Middle frontal gyrus (tissue), 1 donor: Measurements from ENCODE around the gene TRIM32.
"Not testable (repeated sequence)": the region's sequence is repeated elsewhere in the genome, so short reads cannot be mapped to it uniquely, and the experiment has no call there.

ENCODE experiments used
- DNase-seq: peaks from one replicate; pipeline ENCODE4 v3.0.0-alpha.2; 2015; ENCODE audit warnings: low spot score; ENCODE audit errors: extremely low spot score

TRIM32 gene

DNA sequence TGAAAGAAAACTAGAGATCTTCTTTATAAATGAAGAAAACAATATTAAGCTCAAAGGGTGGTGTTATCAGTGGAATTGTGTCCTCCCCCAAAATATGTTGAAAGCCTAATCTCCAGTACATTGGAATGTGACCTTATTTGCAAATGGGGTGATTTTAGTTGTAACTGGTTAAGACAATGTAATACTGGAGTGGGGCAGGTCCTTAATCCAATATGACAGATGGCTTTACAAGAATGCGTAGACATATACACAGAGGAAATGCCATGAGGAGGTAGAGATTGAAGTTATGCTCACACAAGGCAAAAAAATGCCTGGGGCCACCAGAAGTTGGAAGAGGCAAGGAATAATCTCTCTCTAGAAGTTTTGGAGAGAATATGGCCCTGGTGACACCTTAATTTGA, 13.7 kb upstream of the TRIM32 start:
- no peak for DNase-seq

DNA sequence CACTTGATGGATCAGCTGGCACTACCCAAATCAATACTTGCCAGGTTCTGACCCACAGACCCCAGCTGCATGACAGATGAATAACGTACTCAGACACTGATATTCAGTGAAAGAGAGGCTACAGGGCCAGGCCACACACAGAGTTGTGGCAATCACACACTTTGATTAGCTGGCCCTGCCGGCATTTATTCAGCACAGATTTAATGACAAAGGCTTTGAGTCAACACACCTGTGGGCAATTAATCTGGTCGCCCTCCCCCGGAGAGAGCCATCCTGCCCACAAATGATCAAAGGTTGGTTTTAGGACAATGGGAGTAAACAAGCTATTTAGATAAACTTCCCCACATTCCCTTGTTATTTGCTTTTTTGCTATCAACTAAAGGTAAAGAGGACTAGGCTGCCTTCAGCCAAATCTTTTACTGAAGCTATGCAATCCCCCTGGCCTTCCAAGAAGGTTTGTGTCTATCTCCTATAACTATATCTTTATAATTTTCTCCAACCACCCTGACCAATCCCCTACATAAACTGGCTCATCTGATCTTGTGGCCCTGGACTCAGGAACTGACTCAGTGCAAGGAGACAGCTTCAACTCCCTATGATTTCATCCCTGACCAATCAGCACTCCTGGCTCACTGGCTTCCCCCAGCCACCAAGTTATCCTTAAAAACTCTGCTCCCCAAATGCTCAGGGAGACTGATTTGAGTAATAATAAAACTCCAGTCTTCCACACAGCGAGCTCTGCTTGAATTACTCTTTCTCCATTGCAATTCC, 12.7 kb upstream of the TRIM32 start:
- no peak for DNase-seq

GRCh38 chr9:116683535-116683934, 3.6 kb upstream of the TRIM32 start:
- no peak for DNase-seq

DNA sequence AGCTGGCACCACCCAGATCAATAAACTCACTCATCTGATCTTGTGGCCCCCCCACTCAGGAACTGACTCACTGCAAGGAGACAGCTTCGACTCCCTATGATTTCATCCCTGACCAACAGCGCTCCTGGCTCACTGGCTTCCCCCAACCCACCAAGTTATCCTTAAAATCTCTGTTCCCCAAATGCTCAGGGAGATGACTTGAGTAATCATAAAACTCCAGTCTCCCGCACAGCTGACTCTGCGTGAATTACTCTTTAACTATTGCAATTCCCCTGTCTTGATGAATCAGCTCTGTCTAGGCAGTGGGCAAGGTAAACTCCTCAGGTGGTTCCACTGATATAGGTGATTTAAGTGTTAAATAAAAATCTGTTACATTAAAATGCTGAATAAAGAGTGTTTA, 1.9 kb upstream of the TRIM32 start:
- DNase-seq, result no peak

- no peak for DNase-seq
Measured at GRCh38 chr9:116686135-116686534, 970 bp upstream of the TRIM32 start.

DNA sequence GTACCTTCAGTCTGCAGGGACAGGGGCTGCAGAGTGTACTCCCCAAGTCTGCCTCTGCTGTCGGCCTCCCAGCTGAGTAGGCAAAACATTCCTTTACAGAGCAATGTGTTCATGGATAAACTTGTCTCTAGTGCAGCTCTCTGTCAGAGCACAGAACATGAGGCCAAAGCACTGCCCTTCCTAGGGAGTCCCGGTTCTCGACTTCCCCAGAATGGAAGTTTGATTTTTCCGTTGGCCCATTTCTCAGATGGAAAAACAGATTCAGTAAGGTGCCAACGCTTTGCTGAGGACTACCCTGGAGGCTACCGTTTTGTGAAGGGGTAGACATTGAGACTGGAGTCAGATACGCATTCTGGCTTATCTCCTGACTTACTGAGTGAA, 422 bp upstream of the TRIM32 start:
- DNase-seq, result no peak

- no peak for DNase-seq
Measured at GRCh38 chr9:116687754-116688135, 640 bp downstream of the TRIM32 start.

GRCh38 chr9:116688806-116689485, 1.8 kb downstream of the TRIM32 start:
- no peak for DNase-seq

DNA sequence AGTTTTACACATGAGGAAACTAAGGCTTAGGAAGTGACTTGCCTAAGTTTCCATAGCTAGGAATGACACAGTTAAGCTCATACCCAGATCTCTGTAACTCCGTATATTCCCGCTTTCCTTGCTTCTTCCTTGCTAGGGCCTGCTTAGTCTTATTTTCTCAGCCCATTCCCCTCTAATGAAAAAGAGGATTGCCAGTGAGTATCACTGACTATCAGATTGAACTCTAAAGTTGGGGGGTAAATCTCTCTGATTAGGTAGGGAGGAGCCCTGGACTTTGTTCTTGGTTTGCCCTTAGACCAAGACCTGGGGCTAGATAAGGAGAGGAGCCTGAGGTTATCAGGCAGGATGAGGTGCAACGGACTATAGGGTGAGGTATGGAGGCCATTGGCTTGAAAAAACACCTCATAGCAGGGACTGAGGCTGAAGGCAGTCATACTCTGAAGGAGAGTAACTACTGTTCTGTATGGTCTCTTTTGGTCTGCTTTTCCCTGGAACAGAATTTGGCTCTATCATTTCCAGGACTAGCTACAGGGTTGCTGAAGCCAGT, 2.5 kb downstream of the TRIM32 start:
- no peak for DNase-seq

DNA sequence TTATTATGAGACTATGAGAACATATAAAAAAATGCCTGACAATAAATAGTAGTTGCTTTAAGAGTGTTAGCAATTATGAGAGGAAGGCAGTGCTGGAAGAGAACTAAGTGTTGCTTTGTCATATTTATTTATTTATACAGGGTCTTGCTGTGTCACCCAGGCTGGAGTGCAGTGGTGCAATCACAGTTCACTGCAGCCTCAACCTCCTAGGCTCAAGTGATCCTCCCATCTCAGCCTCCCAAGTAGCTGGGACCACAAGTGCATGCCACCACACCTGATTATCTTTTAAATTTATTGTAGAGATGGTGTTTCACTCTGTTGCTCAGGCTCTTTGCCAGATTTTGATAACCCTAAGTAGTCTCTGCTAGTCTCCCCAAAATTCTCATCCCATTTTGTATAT, 3.7 kb downstream of the TRIM32 start:
- DNase-seq, result not testable (repeated sequence)

GRCh38 chr9:116691607-116692006, 4.5 kb downstream of the TRIM32 start:
- DNase-seq, result no peak

GRCh38 chr9:116692616-116693015, 5.5 kb downstream of the TRIM32 start:
- DNase-seq, result no peak

DNA sequence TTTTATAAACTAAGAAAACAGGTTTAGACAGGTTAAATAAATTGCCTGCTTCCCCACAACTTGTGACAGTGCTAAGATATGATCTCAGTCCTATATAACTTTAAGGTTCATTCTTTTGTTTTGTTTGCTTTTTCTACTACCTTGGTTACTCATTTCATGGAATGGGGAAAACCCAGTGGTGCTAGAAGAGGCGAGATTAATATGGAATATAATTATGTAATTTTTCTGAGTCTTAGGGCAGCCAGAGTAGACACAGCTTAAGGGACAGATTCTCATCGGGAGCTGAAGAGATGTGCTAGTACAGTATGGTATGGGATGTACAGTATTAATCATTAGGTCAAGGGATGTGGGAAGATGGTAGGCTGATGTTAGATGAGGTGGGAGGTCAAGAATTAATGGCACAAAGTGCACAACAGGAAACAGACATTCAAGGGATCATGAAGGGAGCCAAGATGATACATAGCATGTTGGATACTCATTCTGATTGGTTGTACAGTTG, 6.2 kb downstream of the TRIM32 start:
- no peak for DNase-seq

DNA sequence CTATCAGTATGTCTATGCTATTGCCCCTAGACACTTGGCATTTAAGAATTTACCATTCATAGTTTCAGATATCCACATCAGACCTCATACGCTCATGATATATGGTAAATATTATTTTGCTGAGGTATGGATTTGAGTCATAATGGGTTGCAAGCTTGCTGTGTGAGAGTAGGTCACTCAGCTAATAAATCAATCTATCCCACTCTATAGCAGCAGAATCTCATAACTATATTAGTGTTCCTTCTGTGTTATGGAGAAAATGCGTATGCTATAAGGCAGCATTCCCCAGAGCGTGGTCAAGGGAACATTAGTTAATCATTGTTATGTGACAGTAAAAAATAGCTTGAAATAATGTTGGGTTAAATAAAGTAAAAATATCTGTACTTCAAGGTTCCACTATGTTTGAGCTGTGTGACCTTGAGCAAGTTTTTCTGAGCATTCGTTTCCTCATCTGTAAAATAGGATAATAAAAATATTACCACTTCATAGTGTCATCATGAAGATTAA, 7.7 kb downstream of the TRIM32 start:
- DNase-seq, result no peak

GRCh38 chr9:116695438-116695837, 8.3 kb downstream of the TRIM32 start:
- no peak for DNase-seq

DNA sequence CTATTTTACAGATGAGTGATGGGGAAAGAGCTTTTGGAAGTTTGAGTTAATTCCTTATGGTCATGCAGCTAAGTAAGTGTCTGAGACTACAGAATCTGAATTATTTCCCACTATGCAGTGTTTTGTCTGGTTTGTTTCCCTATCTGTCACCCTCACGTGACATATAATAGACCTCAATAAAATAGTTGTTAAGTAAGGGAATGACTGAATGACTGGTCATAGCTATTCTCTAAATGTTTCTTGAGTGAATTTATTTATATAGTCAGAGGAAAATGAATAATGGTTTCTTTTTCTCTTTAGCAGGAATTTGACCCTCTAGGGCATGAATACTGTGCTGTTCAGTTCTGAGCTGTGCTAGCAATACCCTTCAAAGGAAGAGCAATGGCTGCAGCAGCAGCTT, 10.3 kb downstream of the TRIM32 start:
- DNase-seq, result no peak

GRCh38 chr9:116697887-116698286, 10.8 kb downstream of the TRIM32 start:
- DNase-seq, result no peak

DNA sequence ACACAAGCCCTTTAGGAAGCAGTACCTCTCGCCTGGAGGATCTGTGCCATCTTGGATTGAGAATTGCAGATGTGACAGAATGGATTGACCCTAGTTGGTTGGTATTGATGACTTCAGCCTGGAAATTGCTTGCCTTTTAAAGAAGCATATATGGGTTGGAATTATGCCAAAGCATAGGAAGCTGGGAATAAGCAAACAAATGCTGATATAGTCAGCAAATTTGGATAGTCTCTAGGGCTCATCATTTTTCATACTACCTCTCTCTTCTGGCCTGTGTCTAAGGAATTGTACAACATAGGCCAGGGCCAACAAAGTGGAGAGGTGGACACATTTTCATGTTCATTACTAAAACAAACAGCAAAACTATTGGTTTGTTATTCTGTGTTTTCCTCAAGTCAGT, 13.2 kb downstream of the TRIM32 start:
- no peak for DNase-seq

GRCh38 chr9:116700882-116701865, 14.1 kb downstream of the TRIM32 start:
- no peak for DNase-seq

- no peak for DNase-seq
Measured at GRCh38 chr9:116701940-116702642, 15.0 kb downstream of the TRIM32 start.

DNA sequence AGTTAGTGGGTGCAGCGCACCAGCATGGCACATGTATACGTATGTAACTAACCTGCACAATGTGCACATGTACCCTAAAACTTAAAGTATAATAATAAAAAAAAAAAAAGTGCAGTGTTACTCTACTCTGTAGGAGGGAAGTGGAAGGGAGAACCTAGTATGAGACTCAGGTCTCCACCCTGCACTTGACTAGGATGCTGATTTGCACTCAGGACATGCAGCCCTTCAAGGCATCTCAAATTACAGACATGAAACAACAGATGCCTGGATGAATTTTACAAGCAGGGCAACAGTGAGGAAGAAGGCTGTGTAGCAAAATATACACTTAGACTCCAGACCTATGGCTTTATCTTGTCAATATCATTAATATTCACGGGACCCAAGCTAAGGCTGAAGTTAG, 16.5 kb downstream of the TRIM32 start:
- DNase-seq, result no peak
